GM13977 (cell line): Measurements from ENCODE around the gene RIMS1.

ENCODE experiments used
- DNase-seq: peaks from one replicate; pipeline ENCODE4 v3.0.0; 2012; ENCODE audit warnings: low spot score
- CTCF ChIP-seq: IDR thresholded peaks from 2 replicates; pipeline ENCODE4 v1.5.1; 2012; ENCODE audit warnings: mild to moderate bottlenecking, control low read depth; ENCODE audit not compliant: insufficient read depth; ENCODE audit errors: extremely low read depth, missing control alignments
- in situ Hi-C: fragments of 300-500 bp; cut with MboI; formaldehyde crosslinking; loops from one replicate; pipeline ENCODE4 v1.12.0; 2022; ENCODE audit warnings: low sequenced_read_pairs, low pct_unique_long_range_greater_than_20kb, mixed read lengths, inconsistent platforms; ENCODE audit not compliant: unreplicated experiment

The RIMS1 gene

GRCh38 chr6:72348926-72349325, 462.6 kb downstream of the RIMS1 start:
- TF ChIP-seq CTCF: no peak
- in situ Hi-C loops: no loop called here
- no peak for DNase-seq

DNA sequence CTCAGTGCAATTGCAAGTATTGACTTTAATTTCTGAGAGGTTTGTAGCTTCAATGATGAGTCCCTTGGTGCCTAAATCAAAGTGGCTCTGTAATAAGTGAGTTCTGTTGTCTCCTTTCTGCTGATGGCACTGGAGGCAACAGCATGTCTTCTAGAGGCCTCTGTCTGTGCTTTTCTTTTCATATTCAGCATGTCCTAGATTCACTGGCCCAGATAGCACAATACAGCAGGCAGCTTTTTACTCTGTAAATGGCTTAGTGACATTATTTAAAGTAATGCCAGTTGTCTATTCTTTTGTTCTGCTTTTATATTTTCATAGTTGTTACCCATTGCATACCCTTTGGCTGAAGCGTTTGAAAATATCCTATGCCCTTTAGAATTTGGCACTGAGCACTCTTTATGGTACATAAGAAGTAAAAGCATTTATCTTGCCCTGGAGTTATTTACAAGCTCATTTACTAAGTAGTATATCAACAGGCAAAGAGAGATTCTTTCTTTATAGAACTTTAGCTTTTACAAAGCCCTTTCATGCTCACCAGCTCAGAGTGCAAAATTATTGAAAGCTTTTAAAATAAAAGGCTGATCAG, 464.0 kb downstream of the RIMS1 start:
- in situ Hi-C loops: no loop called here
- DNase-seq: no peak
- TF ChIP-seq CTCF: no peak

- in situ Hi-C loops: no loop called here
- no peak for TF ChIP-seq CTCF
- no peak for DNase-seq
Measured at GRCh38 chr6:72363844-72364740, 477.7 kb downstream of the RIMS1 start.

DNA sequence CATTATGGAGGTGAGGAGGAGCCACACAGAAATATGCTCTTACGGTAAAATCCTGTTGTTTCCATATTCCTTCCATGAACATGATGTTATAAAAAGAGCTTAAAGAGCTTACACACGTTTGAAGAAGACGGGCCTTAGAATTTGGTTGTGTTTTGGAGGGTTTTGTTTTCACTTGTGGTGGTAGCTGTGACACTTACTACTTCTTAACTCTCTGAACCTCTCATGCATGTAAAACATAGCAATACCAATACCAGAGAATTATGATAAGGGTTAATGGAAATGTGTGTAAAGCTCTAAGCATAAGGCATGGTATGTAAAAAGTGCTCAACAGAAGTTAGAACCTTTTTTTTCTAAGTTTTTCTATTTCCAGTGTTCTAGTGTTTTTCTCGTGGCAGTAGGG, 479.4 kb downstream of the RIMS1 start:
- in situ Hi-C loops: no loop called here
- TF ChIP-seq CTCF: no peak
- no peak for DNase-seq

DNA sequence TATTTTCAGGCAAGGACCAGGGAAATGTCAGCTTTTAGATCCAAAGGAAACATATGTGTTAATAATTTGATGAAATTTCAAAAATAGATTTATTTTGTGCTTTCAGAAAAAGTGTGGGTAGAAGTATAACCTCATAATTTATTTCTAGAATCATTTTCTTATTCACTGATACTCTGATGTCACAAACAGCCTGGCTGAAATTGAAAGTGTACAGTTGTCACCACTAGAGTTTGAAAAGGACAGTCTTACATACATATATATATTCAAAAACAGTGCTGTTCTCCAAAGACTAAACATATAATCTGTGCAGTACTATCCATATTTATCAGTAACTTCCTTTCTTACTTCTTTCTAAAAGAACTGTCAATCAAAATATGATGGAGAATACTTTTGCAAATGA, 481.1 kb downstream of the RIMS1 start:
- DNase-seq: no peak
- TF ChIP-seq CTCF: no peak
- in situ Hi-C loops: no loop called here

- TF ChIP-seq CTCF: no peak
- in situ Hi-C loops: no loop called here
Measured at GRCh38 chr6:72371473-72371872, 485.1 kb downstream of the RIMS1 start.

More at GRCh38 chr6:72371473-72371872, 485.1 kb downstream of the RIMS1 start:
- DNase-seq: no peak
